Endothelial cell of umbilical vein (primary cell): Measurements from ENCODE around the gene FAM200C.

Experiments used
- EZH2 ChIP-seq: IDR thresholded peaks from 2 replicates; pipeline ENCODE4 v1.6.1; 2012; ENCODE audit warnings: borderline replicate concordance, low read depth, mild to moderate bottlenecking, moderate library complexity, low read length, inconsistent platforms; ENCODE audit not compliant: severe bottlenecking
- MYC ChIP-seq: IDR thresholded peaks from one replicate; pipeline ENCODE4 v1.6.1; 2011; ENCODE audit warnings: mild to moderate bottlenecking, low read depth, low read length

DNA sequence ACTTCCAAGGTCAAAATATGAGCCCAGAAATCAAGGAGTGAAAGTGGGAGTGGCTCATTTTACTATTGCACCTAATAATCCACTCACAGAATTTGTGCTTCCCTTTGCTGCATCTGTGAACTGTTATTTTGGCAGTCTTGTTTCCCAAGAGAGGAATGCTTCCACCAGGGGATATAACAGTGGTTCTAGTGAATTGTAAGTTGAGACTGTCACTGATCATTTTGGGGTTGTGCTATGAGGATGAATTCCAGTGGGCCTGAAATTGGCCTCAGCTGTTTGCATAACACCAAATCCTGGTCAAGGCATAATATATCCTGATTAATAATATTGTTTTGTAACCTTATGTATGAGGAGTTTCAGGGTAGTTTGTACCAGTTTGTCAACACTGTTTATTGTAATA, 14.4 kb downstream of the FAM200C start:
- TF ChIP-seq MYC (no peak), EZH2 (no peak)
